Loucy (cell line): Measurements from ENCODE around the gene ROMO1.
A peak's percentile ranks its signal among the peaks of the same experiment; 100 is the strongest.

Experiments used
- H2AFZ ChIP-seq: fragments of 200-600 bp; sonication (generic); 2 replicates; pipeline ENCODE4 v1.6.0; 2016; ENCODE audit warnings: antibody characterized with exemption, mild to moderate bottlenecking, low read length, moderate library complexity
- H3F3A ChIP-seq: fragments of 200-600 bp; 2 replicates; pipeline ENCODE4 v1.6.0; 2016; ENCODE audit warnings: antibody characterized with exemption, low read depth, mild to moderate bottlenecking
- H3K27me3 ChIP-seq: fragments of 200-600 bp; sonication (generic); 2 replicates; pipeline ENCODE4 v1.6.1; 2014; ENCODE audit warnings: low read length, mild to moderate bottlenecking; ENCODE audit not compliant: insufficient read depth, poor library complexity, severe bottlenecking
- H3K36me3 ChIP-seq: fragments of 200-600 bp; sonication (generic); 2 replicates; pipeline ENCODE4 v1.6.1; 2016; ENCODE audit warnings: low read length; ENCODE audit not compliant: insufficient read depth
- H3K4me1 ChIP-seq: fragments of 200-600 bp; sonication (generic); 2 replicates; pipeline ENCODE4 v1.5.1; 2014; ENCODE audit warnings: low read length, mild to moderate bottlenecking; ENCODE audit not compliant: insufficient read depth, poor library complexity, severe bottlenecking
- H3K4me2 ChIP-seq: fragments of 200-600 bp; sonication (generic); 2 replicates; pipeline ENCODE4 v1.6.0; 2014; ENCODE audit warnings: antibody characterized with exemption, low read length, low read depth, mild to moderate bottlenecking; ENCODE audit not compliant: poor library complexity, severe bottlenecking
- H3K4me3 ChIP-seq: fragments of 200-600 bp; sonication (generic); 2 replicates; pipeline ENCODE4 v1.5.1; 2014; ENCODE audit warnings: low read length, mild to moderate bottlenecking, mixed read lengths; ENCODE audit not compliant: poor library complexity, severe bottlenecking
- H3K79me2 ChIP-seq: fragments of 200-600 bp; sonication (generic); 2 replicates; pipeline ENCODE4 v1.6.1; 2014; ENCODE audit warnings: low read length; ENCODE audit not compliant: insufficient read depth
- H3K9ac ChIP-seq: fragments of 200-600 bp; sonication (generic); 2 replicates; pipeline ENCODE4 v1.6.0; 2014; ENCODE audit warnings: mild to moderate bottlenecking, low read depth, low read length, moderate library complexity; ENCODE audit not compliant: poor library complexity, severe bottlenecking
- H3K9me2 ChIP-seq: fragments of 200-600 bp; sonication (generic); replicated peaks from 2 replicates; pipeline ENCODE4 v1.6.1; 2016; ENCODE audit warnings: low read depth, low read length, mixed read lengths
- H3K9me3 ChIP-seq: fragments of 200-600 bp; sonication (generic); 2 replicates; pipeline ENCODE4 v1.6.1; 2014; ENCODE audit warnings: mild to moderate bottlenecking, antibody characterized with exemption, low read length, low read depth; ENCODE audit not compliant: insufficient read depth
- H4K20me1 ChIP-seq: fragments of 200-600 bp; sonication (generic); 2 replicates; pipeline ENCODE4 v1.6.0; 2014; ENCODE audit warnings: antibody characterized with exemption, low read length, mild to moderate bottlenecking; ENCODE audit not compliant: insufficient read depth, poor library complexity, severe bottlenecking
- EZH2phosphoT487 ChIP-seq: fragments of 200-600 bp; IDR thresholded peaks from 2 replicates; pipeline ENCODE4 v1.6.1; 2018; ENCODE audit warnings: antibody characterized with exemption, mild to moderate bottlenecking, moderate library complexity, borderline replicate concordance
- TF ChIP-seq, protein P1 (sequence below): fragments of 200-600 bp; sonication (generic); conservative IDR thresholded peaks from 2 replicates; pipeline ENCODE4 v1.5.1; 2014; ENCODE audit warnings: mild to moderate bottlenecking, antibody characterized with exemption, low read length

Gene ROMO1

DNA sequence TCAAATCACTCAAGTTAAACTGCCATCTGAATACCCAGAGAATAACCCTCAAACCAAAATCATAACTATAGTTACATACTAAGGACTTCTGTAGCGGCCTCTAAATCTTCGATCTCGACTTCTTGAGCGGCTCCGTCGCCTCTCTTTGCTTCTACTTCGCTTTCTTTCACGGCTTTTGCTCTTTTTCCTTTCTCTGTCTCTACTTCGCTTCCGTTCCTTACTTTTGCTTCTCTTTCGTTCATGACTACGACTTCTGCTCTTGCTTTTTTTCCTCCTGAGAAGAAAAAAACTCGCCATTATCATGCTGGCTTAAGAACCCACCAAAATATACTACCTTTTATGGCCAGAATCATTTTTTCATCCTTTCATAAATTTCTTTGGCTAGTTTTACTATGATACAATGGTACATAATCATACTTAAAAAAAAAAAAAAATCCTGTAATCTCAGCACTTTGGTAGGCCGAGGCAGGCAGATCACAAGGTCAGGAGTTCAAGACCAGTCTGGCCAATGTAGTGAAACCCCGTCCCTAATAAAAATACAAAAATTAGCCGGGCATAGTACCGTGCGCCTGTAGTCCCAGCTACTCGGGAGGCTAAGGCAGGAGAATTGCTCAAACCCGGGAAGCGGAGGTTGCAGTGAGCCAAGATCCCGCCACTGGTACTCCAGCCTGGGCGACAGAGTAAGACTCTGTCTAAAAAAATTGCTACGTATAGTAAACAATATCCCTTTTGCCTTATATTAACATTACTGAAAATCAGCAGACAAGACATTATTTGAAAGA is 32.8 kb downstream of the ROMO1 start:
- H3K36me3 ChIP-seq: peaks cover 98% of the 10 kb centered on the region
- no peaks in the 10 kb centered on the region for H3F3A ChIP-seq
- no peaks in the 10 kb centered on the region for H3K9me3 ChIP-seq
- peak overlapping the region; percentile 96 for H3K4me3 ChIP-seq
- H3K4me1 ChIP-seq: peaks cover 56% of the 10 kb centered on the region
- peaks cover 92% of the 10 kb centered on the region for H4K20me1 ChIP-seq
- no peak for TF ChIP-seq EZH2phosphoT487
- TF ChIP-seq, protein P1, sequence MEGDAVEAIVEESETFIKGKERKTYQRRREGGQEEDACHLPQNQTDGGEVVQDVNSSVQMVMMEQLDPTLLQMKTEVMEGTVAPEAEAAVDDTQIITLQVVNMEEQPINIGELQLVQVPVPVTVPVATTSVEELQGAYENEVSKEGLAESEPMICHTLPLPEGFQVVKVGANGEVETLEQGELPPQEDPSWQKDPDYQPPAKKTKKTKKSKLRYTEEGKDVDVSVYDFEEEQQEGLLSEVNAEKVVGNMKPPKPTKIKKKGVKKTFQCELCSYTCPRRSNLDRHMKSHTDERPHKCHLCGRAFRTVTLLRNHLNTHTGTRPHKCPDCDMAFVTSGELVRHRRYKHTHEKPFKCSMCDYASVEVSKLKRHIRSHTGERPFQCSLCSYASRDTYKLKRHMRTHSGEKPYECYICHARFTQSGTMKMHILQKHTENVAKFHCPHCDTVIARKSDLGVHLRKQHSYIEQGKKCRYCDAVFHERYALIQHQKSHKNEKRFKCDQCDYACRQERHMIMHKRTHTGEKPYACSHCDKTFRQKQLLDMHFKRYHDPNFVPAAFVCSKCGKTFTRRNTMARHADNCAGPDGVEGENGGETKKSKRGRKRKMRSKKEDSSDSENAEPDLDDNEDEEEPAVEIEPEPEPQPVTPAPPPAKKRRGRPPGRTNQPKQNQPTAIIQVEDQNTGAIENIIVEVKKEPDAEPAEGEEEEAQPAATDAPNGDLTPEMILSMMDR: no peak
- H3K27me3 ChIP-seq: no peaks in the 10 kb centered on the region
- H3K79me2 ChIP-seq: peaks cover 96% of the 10 kb centered on the region
- no peaks in the 10 kb centered on the region for H3K9me2 ChIP-seq
- no peak overlapping the region for H2AFZ ChIP-seq
- peak overlapping the region; percentile 76 for H3K4me2 ChIP-seq
- H3K9ac ChIP-seq: no peak overlapping the region

DNA sequence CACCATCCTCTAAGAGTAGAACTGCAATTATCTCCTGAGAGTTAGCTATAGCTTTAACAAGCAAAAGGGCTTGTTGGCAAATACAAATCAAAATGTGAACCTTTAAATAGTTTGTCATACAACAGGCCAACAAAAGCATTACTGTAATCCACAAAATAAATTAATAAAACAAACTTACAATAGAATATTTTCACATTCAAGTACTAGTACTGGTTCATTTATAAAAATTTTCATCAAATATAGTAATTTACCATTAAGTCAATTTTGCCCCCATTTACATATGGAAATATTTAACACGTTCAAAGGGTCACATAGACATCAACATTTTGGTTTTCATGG is 33.4 kb downstream of the ROMO1 start:
- no peaks in the 10 kb centered on the region for H3K9me2 ChIP-seq
- H3K9ac ChIP-seq: no peak overlapping the region
- peaks cover 100% of the 10 kb centered on the region for H3K36me3 ChIP-seq
- peak overlapping the region; percentile 76 for H3K4me2 ChIP-seq
- peak overlapping the region; percentile 96 for H3K4me3 ChIP-seq
- TF ChIP-seq, protein P1: no peak
- no peak for TF ChIP-seq EZH2phosphoT487
- H3K4me1 ChIP-seq: peaks cover 56% of the 10 kb centered on the region
- H3K9me3 ChIP-seq: no peaks in the 10 kb centered on the region
- H3F3A ChIP-seq: no peaks in the 10 kb centered on the region
- no peak overlapping the region for H2AFZ ChIP-seq
- peaks cover 89% of the 10 kb centered on the region for H4K20me1 ChIP-seq
- H3K79me2 ChIP-seq: peaks cover 97% of the 10 kb centered on the region
- no peaks in the 10 kb centered on the region for H3K27me3 ChIP-seq

DNA sequence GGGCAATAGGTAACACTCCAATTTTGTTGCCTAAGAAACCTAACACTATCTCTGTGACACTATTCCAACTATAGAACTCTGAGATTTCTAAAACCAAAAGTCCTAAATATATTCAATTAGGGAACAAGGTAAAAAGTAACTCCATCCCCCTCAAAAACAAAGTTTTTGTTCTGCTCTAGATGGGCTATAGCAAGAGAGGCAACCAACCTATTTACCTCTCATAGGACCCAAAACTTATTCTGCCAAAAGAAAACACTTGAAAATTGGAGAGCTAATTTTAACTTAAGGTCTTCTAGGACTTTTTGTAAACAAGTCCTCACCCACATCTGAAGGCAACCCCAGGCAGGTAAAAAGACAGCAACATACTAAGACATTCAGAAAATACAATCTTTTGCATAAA is 35.2 kb downstream of the ROMO1 start:
- Histone ChIP-seq H3K79me2 (peaks cover 100% of the 10 kb centered on the region), H3K27me3 (no peaks in the 10 kb centered on the region), H3K4me3 (peak overlapping the region; percentile 96), H3K4me2 (peak overlapping the region; percentile 76), H3K36me3 (peaks cover 100% of the 10 kb centered on the region), H3K9ac (peak overlapping the region; percentile 41), H3K9me3 (no peaks in the 10 kb centered on the region), H3K4me1 (peaks cover 71% of the 10 kb centered on the region), H3K9me2 (no peaks in the 10 kb centered on the region), H3F3A (no peaks in the 10 kb centered on the region), H2AFZ (no peak overlapping the region), H4K20me1 (peaks cover 91% of the 10 kb centered on the region)
- TF ChIP-seq, protein P1: no peak
- TF ChIP-seq EZH2phosphoT487: no peak
